Measurements from ENCODE around the gene RILP. TPM values are rescaled to one million over a fixed set of nuclear protein-coding genes. Genes with fewer than 3 reads are reported as not detected.

RILP gene
- total RNA-seq, 4 donors from 2014 or later, result 17.0 to 32.7 (median 19.5) TPM

GRCh38 chr17:1645207-1646171 is 4.2 kb downstream of the RILP start, which contains the start of gene SCARF1:
SCARF1 (minus strand) TSS chr17:1645732; CDS start chr17:1645697, 35 bp downstream.
- TF ChIP-seq POLR2A (IDR thresholded peaks at IDR 0.05), result no peak
- no peak for TF ChIP-seq CTCF (IDR thresholded peaks at IDR 0.05)
- 75 to 76% methylated on average over 24 to 25 of the region's 25 CpGs for WGBS, 2 donors
- no peak for DNase-seq (ENCODE audit: low spot score in 2 of 2)
- intact Hi-C loops (cut with DNase I; ENCODE audit: low total_unique reads), result loop anchor here (10.0 kb wide), 1 partner anchor 71 kb away; no protein-coding TSS in a partner anchor
- peak within 1 kb of the TSS; percentile 6 for H3K4me3 ChIP-seq (ENCODE audit: low read depth, poor library complexity, severe bottlenecking)

- DNase-seq (ENCODE audit: low spot score in 2 of 2), result no peak
- 71 to 78% methylated on average over 15 of the region's 15 CpGs for WGBS, 2 donors
- TF ChIP-seq POLR2A (IDR thresholded peaks at IDR 0.05) (no peak), CTCF (IDR thresholded peaks at IDR 0.05) (no peak)
- intact Hi-C loops (cut with DNase I; ENCODE audit: low total_unique reads), result loop anchor here (10.0 kb wide), 1 partner anchor 70 kb away; no protein-coding TSS in a partner anchor
- H3K4me3 ChIP-seq (ENCODE audit: low read depth, poor library complexity, severe bottlenecking), result peak overlapping the region; percentile 6
Measured at GRCh38 chr17:1644493-1645206, 5.0 kb downstream of the RILP start.

- TF ChIP-seq POLR2A (IDR thresholded peaks at IDR 0.05), result no peak
- 30 to 53% methylated on average over 8 to 11 of the region's 13 CpGs for WGBS, 2 donors
- no peak for DNase-seq (ENCODE audit: low spot score in 2 of 2)
- intact Hi-C loops (cut with DNase I; ENCODE audit: low total_unique reads), result loop anchor here (10.0 kb wide), 1 partner anchor 69 kb away; no protein-coding TSS in a partner anchor
- peak overlapping the region; percentile 7 for H3K4me3 ChIP-seq (ENCODE audit: low read depth, poor library complexity, severe bottlenecking)
Measured at GRCh38 chr17:1643999-1644492, 5.6 kb downstream of the RILP start.

GRCh38 chr17:1643293-1643998 is 6.2 kb downstream of the RILP start:
- peak overlapping the region; percentile 7 for H3K4me3 ChIP-seq (ENCODE audit: low read depth, poor library complexity, severe bottlenecking)
- 0 to 20% methylated on average over 1 of the region's 90 CpGs for WGBS, 2 donors
- DNase-seq (ENCODE audit: low spot score in 2 of 2), result no peak
- TF ChIP-seq POLR2A (IDR thresholded peaks at IDR 0.05), result no peak
- TF ChIP-seq CTCF (IDR thresholded peaks at IDR 0.05), result no peak
- intact Hi-C loops (cut with DNase I; ENCODE audit: low total_unique reads), result loop anchor here (10.0 kb wide), 1 partner anchor 69 kb away; no protein-coding TSS in a partner anchor

- TF ChIP-seq CTCF (IDR thresholded peaks at IDR 0.05) (no peak), POLR2A (IDR thresholded peaks at IDR 0.05) (no peak)
- H3K4me3 ChIP-seq (ENCODE audit: low read depth, poor library complexity, severe bottlenecking), result no peak overlapping the region
- WGBS, 2 donors, result 65 to 69% methylated on average over 12 of the region's 12 CpGs
- intact Hi-C loops (cut with DNase I; ENCODE audit: low total_unique reads), result loop anchor here (10.0 kb wide), 1 partner anchor 66 kb away; no protein-coding TSS in a partner anchor
- DNase-seq (ENCODE audit: low spot score in 2 of 2), result no peak
Measured at GRCh38 chr17:1641065-1641403, 8.6 kb downstream of the RILP start.

Measured in lower leg skin (tissue), 4 donors.